Lower lobe of right lung (tissue), 2 donors: ENCODE data around the gene OR2F1. TPM values are rescaled to one million over a fixed set of nuclear protein-coding genes. Genes with fewer than 3 reads are reported as not detected.

Experiments used
- ATAC-seq, 2 donors: fragments of 200-7000 bp; cut with Tn5 transposase; one replicate each; pipeline ENCODE4 v1.9.1; 2020 to 2022; ENCODE audit warnings: mild to moderate bottlenecking in 2 of 2, moderate library complexity in 2 of 2
- DNase-seq: peaks from one replicate; pipeline ENCODE4 v3.0.0-alpha.2; 2020
- H3K27ac ChIP-seq: fragments of 200-600 bp; one replicate; pipeline ENCODE4 v1.8.0; 2022
- H3K27me3 ChIP-seq: fragments of 200-600 bp; one replicate; pipeline ENCODE4 v1.8.0; 2022; ENCODE audit warnings: low read depth
- H3K36me3 ChIP-seq: fragments of 200-600 bp; one replicate; pipeline ENCODE4 v1.8.0; 2022; ENCODE audit warnings: mild to moderate bottlenecking
- H3K4me1 ChIP-seq: fragments of 200-600 bp; one replicate; pipeline ENCODE4 v1.8.0; 2022
- H3K4me3 ChIP-seq: fragments of 200-600 bp; one replicate; pipeline ENCODE4 v1.8.0; 2022; ENCODE audit warnings: mild to moderate bottlenecking
- H3K9me3 ChIP-seq: fragments of 200-600 bp; one replicate; pipeline ENCODE4 v1.8.0; 2022
- intact Hi-C: fragments of 100-400 bp; cut with DNase I; formaldehyde crosslinking; loops from one replicate; pipeline ENCODE4 v1.11.0; 2022
- total RNA-seq: library from RNA; stranded (reverse); fragmentation: NEBNext Ultra II Directional; extraction: Animal tissue kit (Norgen Biotek cat#: 25700); gene quantifications from one replicate; pipeline ENCODE4 v1.2.1, GENCODE V29; 2021
- TF ChIP-seq, protein P1 (sequence below): fragments of 200-600 bp; IDR thresholded peaks from one replicate; pipeline ENCODE4 v1.8.0; 2022; ENCODE audit warnings: antibody characterized with exemption, mild to moderate bottlenecking
- donor health status: DM: no; HTN: yes; CAD: no; lungs with severe emphysema.

Gene OR2F1
- total RNA-seq, 1 donor from 2014 or later = not detected

DNA sequence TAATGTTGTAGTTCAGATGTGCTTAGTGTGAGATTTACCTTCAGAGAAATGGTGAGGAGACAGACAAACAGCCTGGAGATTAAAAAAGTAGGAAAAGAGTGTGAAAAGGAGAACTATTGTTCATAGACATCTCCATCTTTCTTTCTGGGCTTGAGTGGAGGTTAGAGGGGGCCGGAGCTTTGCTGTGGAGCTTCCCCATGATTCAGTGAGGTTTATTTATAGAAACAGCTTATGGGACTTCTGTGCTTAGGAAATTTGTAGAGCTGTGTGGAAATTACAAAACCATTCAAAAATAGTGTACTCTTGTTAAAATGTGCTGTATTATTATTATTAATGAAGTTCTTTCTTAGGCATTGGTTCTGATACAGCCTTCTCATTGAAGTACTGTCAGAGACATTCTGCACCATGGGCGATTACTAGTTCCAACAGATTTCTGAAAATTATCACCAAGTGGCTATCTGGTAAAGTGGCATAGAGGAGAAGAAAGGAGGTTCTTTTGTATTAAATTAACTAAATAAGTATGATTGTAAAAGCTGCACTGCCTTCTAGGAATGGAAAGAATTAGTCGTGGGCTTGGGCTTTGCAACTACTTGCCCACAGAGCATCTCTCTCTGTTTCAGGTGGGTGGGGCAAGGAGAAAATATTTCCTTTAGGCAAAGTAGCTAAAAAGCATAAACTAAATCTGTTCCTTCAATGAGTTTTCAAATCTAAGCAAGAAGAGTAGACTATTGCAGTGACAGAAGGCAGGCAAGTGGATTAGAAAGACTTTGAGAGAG lies 44.0 kb upstream of the OR2F1 start:
- Histone ChIP-seq H3K27me3 (no peaks in the 10 kb centered on the region), H3K9me3 (no peaks in the 10 kb centered on the region), H3K4me3 (no peak overlapping the region), H3K36me3 (no peaks in the 10 kb centered on the region), H3K4me1 (no peaks in the 10 kb centered on the region), H3K27ac (no peak overlapping the region)
- TF ChIP-seq, protein P1, sequence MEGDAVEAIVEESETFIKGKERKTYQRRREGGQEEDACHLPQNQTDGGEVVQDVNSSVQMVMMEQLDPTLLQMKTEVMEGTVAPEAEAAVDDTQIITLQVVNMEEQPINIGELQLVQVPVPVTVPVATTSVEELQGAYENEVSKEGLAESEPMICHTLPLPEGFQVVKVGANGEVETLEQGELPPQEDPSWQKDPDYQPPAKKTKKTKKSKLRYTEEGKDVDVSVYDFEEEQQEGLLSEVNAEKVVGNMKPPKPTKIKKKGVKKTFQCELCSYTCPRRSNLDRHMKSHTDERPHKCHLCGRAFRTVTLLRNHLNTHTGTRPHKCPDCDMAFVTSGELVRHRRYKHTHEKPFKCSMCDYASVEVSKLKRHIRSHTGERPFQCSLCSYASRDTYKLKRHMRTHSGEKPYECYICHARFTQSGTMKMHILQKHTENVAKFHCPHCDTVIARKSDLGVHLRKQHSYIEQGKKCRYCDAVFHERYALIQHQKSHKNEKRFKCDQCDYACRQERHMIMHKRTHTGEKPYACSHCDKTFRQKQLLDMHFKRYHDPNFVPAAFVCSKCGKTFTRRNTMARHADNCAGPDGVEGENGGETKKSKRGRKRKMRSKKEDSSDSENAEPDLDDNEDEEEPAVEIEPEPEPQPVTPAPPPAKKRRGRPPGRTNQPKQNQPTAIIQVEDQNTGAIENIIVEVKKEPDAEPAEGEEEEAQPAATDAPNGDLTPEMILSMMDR = no peak
- intact Hi-C loops = no loop called here
- ATAC-seq (no peak), DNase-seq (no peak)

DNA sequence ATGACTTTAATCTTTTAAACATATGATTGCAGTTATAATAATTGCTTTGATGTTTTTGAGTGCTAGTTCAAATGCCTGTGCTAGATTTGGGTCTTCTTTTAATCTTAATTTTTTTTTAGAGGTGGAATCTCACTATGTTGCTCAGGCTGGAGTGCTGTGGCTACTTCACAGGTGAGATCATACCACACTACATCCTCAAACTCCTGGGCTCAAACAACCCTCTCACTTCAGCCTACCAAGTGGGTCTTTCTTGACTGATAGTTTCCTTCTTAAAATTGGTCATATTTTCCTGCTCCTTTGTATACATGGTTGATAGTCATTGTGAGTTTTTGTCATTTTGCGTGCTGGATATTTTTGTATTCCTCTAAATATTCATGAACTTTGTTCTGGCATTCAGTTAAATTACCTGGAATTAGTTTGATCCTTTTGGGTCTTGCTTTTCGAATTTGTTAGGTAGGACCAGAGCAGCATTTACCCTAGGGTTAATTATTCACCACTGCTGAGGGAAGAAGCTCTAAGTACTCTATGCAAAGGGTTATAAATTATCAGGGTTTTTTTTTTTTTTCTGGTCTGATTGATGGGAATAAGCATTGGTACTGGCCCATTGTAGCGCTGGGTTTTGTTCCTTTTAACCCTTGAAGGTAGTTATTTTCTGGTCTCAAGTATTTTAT lies 40.6 kb upstream of the OR2F1 start:
- DNase-seq (no peak), ATAC-seq (no peak)
- TF ChIP-seq, protein P1 = no peak
- Histone ChIP-seq H3K9me3 (no peaks in the 10 kb centered on the region), H3K27me3 (no peaks in the 10 kb centered on the region), H3K4me3 (no peak overlapping the region), H3K27ac (no peak overlapping the region), H3K36me3 (no peaks in the 10 kb centered on the region), H3K4me1 (no peaks in the 10 kb centered on the region)
- intact Hi-C loops = no loop called here

DNA sequence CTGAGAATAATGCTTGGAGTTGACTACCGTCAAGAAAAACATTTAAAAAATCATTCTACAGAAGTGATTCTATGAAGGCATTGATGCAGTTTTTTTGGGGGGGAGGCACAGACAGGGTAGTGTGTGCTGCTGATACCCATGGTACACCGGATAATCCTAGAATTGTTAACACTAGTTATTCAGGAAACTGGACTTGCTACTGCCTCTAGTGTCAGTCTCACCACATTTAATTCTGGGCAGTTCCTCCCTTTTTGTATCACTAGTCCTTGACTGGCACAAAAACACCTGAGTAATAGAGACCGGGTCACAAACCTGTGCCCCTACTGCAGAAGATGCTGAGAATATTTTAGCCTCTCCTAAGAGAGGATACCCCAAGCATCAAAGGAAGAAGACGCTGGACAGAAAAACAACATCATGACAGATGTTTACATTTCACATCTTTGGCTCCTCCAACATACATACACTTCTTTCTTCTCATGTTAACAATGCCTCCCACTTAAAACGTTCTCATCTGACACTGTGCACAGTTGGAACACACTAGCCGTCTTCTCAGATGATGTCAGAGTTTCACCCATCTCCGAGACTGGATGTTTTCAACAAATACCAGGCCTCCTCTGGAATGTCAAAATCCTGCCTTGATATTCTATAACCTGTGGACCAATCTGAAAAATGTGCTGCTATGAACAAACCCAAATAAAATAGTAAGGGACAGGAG lies 39.5 kb upstream of the OR2F1 start:
- Histone ChIP-seq H3K4me3 (no peak overlapping the region), H3K4me1 (no peaks in the 10 kb centered on the region), H3K27me3 (no peaks in the 10 kb centered on the region), H3K27ac (no peak overlapping the region), H3K9me3 (no peaks in the 10 kb centered on the region), H3K36me3 (no peaks in the 10 kb centered on the region)
- TF ChIP-seq, protein P1 = no peak
- ATAC-seq (no peak), DNase-seq (no peak)
- intact Hi-C loops = no loop called here

DNA sequence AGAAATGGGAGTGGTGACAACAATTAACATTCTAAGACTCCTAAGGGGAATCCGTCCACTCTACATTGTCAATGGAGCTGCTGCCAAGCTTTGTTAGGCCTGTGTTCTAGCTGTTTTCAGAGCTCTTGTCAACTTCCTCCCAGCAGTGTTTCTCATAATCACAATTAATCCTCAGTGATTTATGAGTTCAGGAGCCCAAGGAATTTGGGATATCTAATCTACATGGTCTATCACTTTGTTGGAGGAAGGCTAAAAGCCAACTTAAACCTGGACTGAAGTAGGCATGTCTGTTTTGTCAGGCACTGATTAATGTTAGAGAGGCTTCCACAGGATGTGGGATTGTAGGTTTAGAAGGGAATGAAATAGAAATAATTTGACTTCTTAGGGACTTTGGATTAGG lies 29.8 kb upstream of the OR2F1 start:
- DNase-seq = no peak
- Histone ChIP-seq H3K4me1 (no peaks in the 10 kb centered on the region), H3K9me3 (no peaks in the 10 kb centered on the region), H3K27me3 (no peaks in the 10 kb centered on the region), H3K27ac (no peak overlapping the region), H3K36me3 (no peaks in the 10 kb centered on the region), H3K4me3 (no peak overlapping the region)
- ATAC-seq = no peak
- TF ChIP-seq, protein P1 = no peak
- intact Hi-C loops = no loop called here

DNA sequence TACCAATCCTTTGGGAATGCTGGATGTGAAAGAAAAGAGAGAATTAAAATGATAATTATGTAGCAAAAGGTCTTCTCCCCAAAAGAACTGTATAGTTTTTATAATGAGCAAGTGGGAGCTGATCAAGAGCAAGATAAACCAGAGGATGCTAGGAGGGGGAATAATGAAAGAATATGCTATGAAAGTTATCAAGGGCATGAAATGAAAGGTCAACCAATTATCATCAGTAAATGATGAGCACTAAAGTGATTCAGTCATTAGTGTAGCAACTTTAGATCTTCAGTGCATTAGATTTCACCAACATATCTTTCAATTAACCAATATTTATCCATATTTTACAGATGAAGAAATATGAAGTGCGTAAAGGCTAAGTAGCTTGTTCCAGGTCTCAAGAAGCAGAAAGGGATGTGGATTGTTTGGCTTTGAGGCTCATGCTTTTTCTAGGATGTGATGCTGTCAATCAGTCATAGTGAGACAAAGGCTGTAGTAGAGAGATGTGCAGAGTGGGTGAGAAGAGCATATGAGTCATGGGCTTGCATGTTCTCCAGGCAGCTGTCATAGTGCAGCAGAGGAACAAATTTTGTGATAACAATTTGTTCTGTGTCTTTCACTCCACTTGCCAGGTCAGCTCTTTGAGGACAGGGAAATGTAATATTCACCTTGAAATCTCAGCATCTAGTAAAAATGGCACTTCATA lies 25.3 kb upstream of the OR2F1 start:
- no peaks in the 10 kb centered on the region for H3K9me3 ChIP-seq
- H3K4me3 ChIP-seq = no peak overlapping the region
- H3K27me3 ChIP-seq = no peaks in the 10 kb centered on the region
- no peak for ATAC-seq
- TF ChIP-seq, protein P1 = no peak
- no peaks in the 10 kb centered on the region for H3K4me1 ChIP-seq
- intact Hi-C loops = no loop called here
- H3K27ac ChIP-seq = no peak overlapping the region
- no peaks in the 10 kb centered on the region for H3K36me3 ChIP-seq
- DNase-seq = no peak
